GM23248 (cell line): ENCODE measurements around the gene NEDD4L.

Experiments
- EZH2 ChIP-seq: fragments of 200-600 bp; sonication (generic); IDR thresholded peaks from 2 replicates; pipeline ENCODE4 v1.6.1; 2018; ENCODE audit warnings: antibody characterized with exemption, mild to moderate bottlenecking; ENCODE audit not compliant: insufficient read depth, poor library complexity, severe bottlenecking
- EZH2phosphoT487 ChIP-seq: fragments of 200-600 bp; sonication (generic); IDR thresholded peaks from 2 replicates; pipeline ENCODE4 v1.6.1; 2018; ENCODE audit warnings: antibody characterized with exemption, moderate library complexity, mild to moderate bottlenecking, low read depth; ENCODE audit not compliant: insufficient read depth

GRCh38 chr18:58060254-58060653 lies 16.2 kb downstream of the NEDD4L start:
- TF ChIP-seq EZH2 (no peak), EZH2phosphoT487 (no peak)
